Lung (tissue), 12 donors: Measurements from ENCODE around the gene TFIP11. TPM values are rescaled to one million over a fixed set of nuclear protein-coding genes. Genes with fewer than 3 reads are reported as not detected.
A peak's percentile ranks its signal among the peaks of the same experiment; 100 is the strongest.

Experiments
- ATAC-seq: fragments of 200-7000 bp; cut with Tn5 transposase; one replicate; pipeline ENCODE4 v1.9.1; 2020; ENCODE audit warnings: moderate number of reproducible peaks; ENCODE audit not compliant: insufficient read depth, low FRiP score
- DNase-seq, 3 donors: peaks; one replicate each; pipeline ENCODE4 v3.0.0-alpha.2; 2013 to 2017
- H3K27ac ChIP-seq, 2 donors: one replicate each; pipeline ENCODE4 v1.5.1; 2013; ENCODE audit warnings: mild to moderate bottlenecking in 2 of 2, moderate library complexity in 2 of 2, control low read depth in 1 of 2, inconsistent platforms in 1 of 2, low read depth in 1 of 2, low read length in 1 of 2
- H3K27me3 ChIP-seq, 3 donors: one replicate each; pipeline ENCODE4 v1.5.1; 2013; ENCODE audit warnings: low read length in 2 of 3; ENCODE audit not compliant: control insufficient read depth in 3 of 3, insufficient read depth in 3 of 3
- H3K36me3 ChIP-seq, 4 donors: one replicate each; pipeline ENCODE4 v1.5.1; 2013; ENCODE audit warnings: low read length in 4 of 4, mild to moderate bottlenecking in 1 of 4, moderate library complexity in 1 of 4; ENCODE audit not compliant: control insufficient read depth in 4 of 4, insufficient read depth in 4 of 4
- H3K4me1 ChIP-seq, 5 donors: one replicate each; pipeline ENCODE4 v1.5.1; 2013; ENCODE audit warnings: low read length in 5 of 5, mild to moderate bottlenecking in 2 of 5, moderate library complexity in 1 of 5; ENCODE audit not compliant: control insufficient read depth in 5 of 5, insufficient read depth in 5 of 5
- H3K4me3 ChIP-seq: one replicate; pipeline ENCODE4 v1.5.1; 2013; ENCODE audit warnings: mild to moderate bottlenecking, control low read depth, moderate library complexity
- H3K9ac ChIP-seq, 2 donors: one replicate each; pipeline ENCODE4 v1.5.1; 2013; ENCODE audit warnings: low read length in 2 of 2, control low read depth in 1 of 2; ENCODE audit not compliant: insufficient read depth in 1 of 2
- H3K9me3 ChIP-seq, 4 donors: one replicate each; pipeline ENCODE4 v1.5.1; 2013; ENCODE audit warnings: low read length in 3 of 4, mild to moderate bottlenecking in 1 of 4, moderate library complexity in 1 of 4; ENCODE audit not compliant: control insufficient read depth in 4 of 4, insufficient read depth in 3 of 4
- CTCF ChIP-seq: IDR thresholded peaks from 2 replicates; pipeline ENCODE4 v1.5.1; 2012; ENCODE audit warnings: mild to moderate bottlenecking; ENCODE audit errors: control extremely low read depth, extremely low read depth
- WGBS, 2 donors: extraction: QIAGEN DNeasy Blood & Tissue Kit; methylation state at CpG; one replicate each; pipeline ENCODE4 v1.1.7; 2013; 5-methylcytosine and 5-hydroxymethylcytosine counted together
- polyA plus RNA-seq, 2 donors: library from polyadenylated mRNA; stranded (reverse); fragments of 200-250 nt; gene quantifications; one replicate each; pipeline ENCODE4 v1.2.1, GENCODE V29; 2013
- total RNA-seq, 2 donors: library from RNA; depleted of rRNA in 1 of 2; stranded (reverse); fragments of >200 nt in 1 of 2; gene quantifications; one replicate each; pipeline ENCODE4 v1.2.1, GENCODE V29; 2014 to 2021
- donor health status: control.
- donor health status: control.
- donor health status: Bipolar disorder and iron deficiency.
- donor health status: healthy.
- donor health status: DM: yes; HTN: yes; CAD: no.

TFIP11 gene
- total and polyA plus RNA-seq, 4 donors: 18.4 to 37.2 (median 24.5) TPM

GRCh38 chr22:26514419-26515161 lies 2.3 kb upstream of the TFIP11 start:
- Histone ChIP-seq H3K4me3 (no peak overlapping the region), H3K4me1 (peaks cover 4 to 27% (median 12%) of the 10 kb centered on the region in 5 donors), H3K9ac (no peak overlapping the region), H3K9me3 (no peaks in the 10 kb centered on the region), H3K27me3 (no peaks in the 10 kb centered on the region), H3K27ac (no peak overlapping the region), H3K36me3 (peaks cover 0 to 10% (median 2%) of the 10 kb centered on the region in 4 donors)
- no peak for TF ChIP-seq CTCF
- 93 to 94% methylated on average over 12 of the region's 12 CpGs for WGBS, 2 donors
- DNase-seq: no peak
- ATAC-seq: no peak

GRCh38 chr22:26513838-26514237 lies 1.6 kb upstream of the TFIP11 start:
- Histone ChIP-seq H3K9ac (no peak overlapping the region), H3K36me3 (peaks cover 0 to 15% (median 5%) of the 10 kb centered on the region in 4 donors), H3K4me1 (peaks cover 4 to 27% (median 12%) of the 10 kb centered on the region in 5 donors), H3K27me3 (no peaks in the 10 kb centered on the region), H3K9me3 (no peaks in the 10 kb centered on the region), H3K4me3 (no peak overlapping the region), H3K27ac (no peak overlapping the region)
- TF ChIP-seq CTCF: no peak
- 58 to 65% methylated on average over 1 of the region's 1 CpG for WGBS, 2 donors
- DNase-seq: peak in 1 of 3 donors; percentile 3
- no peak for ATAC-seq

GRCh38 chr22:26508148-26508547 lies 4.1 kb downstream of the TFIP11 start:
- no peak for TF ChIP-seq CTCF
- Histone ChIP-seq H3K36me3 (peaks cover 17 to 43% (median 36%) of the 10 kb centered on the region in 4 donors), H3K9me3 (no peaks in the 10 kb centered on the region), H3K9ac (no peak overlapping the region), H3K27me3 (no peaks in the 10 kb centered on the region), H3K4me1 (peaks cover 7 to 17% (median 10%) of the 10 kb centered on the region in 5 donors), H3K4me3 (no peak overlapping the region), H3K27ac (no peak overlapping the region)
- DNase-seq: no peak
- no peak for ATAC-seq

- TF ChIP-seq CTCF: no peak
- WGBS, 2 donors: 35 to 70% methylated on average over 1 of the region's 1 CpG
- peaks cover 0 to 4% (median 0%) of the 10 kb centered on the region in 5 donors for H3K4me1 ChIP-seq
- H3K9me3 ChIP-seq: no peaks in the 10 kb centered on the region
- no peak for DNase-seq
- H3K9ac ChIP-seq: no peak overlapping the region
- no peak overlapping the region for H3K27ac ChIP-seq
- no peak for ATAC-seq
- peaks cover 47 to 58% (median 53%) of the 10 kb centered on the region in 4 donors for H3K36me3 ChIP-seq
- H3K4me3 ChIP-seq: no peak overlapping the region
- no peaks in the 10 kb centered on the region for H3K27me3 ChIP-seq
Measured at GRCh38 chr22:26503758-26504157, 8.5 kb downstream of the TFIP11 start.
